HG03575 (cell line): ENCODE data around the gene LPCAT4.

ENCODE experiments used
- ATAC-seq: cut with Tn5 transposase; IDR thresholded peaks from one replicate; pipeline ENCODE4 v1.9.1; 2021; ENCODE audit not compliant: unreplicated experiment, insufficient number of reproducible peaks, low FRiP score; ENCODE audit errors: extremely low read depth

The LPCAT4 gene

GRCh38 chr15:34341381-34342212 lies 25.4 kb downstream of the LPCAT4 start:
- no peak for ATAC-seq

GRCh38 chr15:34339946-34340345 lies 27.1 kb downstream of the LPCAT4 start:
- no peak for ATAC-seq

GRCh38 chr15:34338347-34338746 lies 28.6 kb downstream of the LPCAT4 start:
- no peak for ATAC-seq

GRCh38 chr15:34337557-34338306 lies 29.3 kb downstream of the LPCAT4 start, which contains the start of gene SLC12A6:
SLC12A6 (minus strand) TSS chr15:34337781; CDS start chr15:34336680, 1,101 bp downstream.
- no peak for ATAC-seq

- ATAC-seq, result no peak
These were observed 29.9 kb downstream of the LPCAT4 start for GRCh38 chr15:34336991-34337556.

- no peak for ATAC-seq
These were observed 30.6 kb downstream of the LPCAT4 start for GRCh38 chr15:34336231-34336990.

GRCh38 chr15:34335176-34336032 lies 31.6 kb downstream of the LPCAT4 start:
- no peak for ATAC-seq

- no peak for ATAC-seq
These were observed 32.3 kb downstream of the LPCAT4 start for GRCh38 chr15:34334672-34335071.

GRCh38 chr15:34332553-34333120 lies 34.4 kb downstream of the LPCAT4 start:
- ATAC-seq, result no peak

GRCh38 chr15:34331809-34332208 lies 35.2 kb downstream of the LPCAT4 start:
- no peak for ATAC-seq

GRCh38 chr15:34330279-34330678 lies 36.7 kb downstream of the LPCAT4 start:
- ATAC-seq, result no peak

- no peak for ATAC-seq
These were observed 38.0 kb downstream of the LPCAT4 start for GRCh38 chr15:34329006-34329405.

- no peak for ATAC-seq
These were observed 39.1 kb downstream of the LPCAT4 start for GRCh38 chr15:34327906-34328305.

- no peak for ATAC-seq
These were observed 41.6 kb downstream of the LPCAT4 start for GRCh38 chr15:34325368-34325767.

GRCh38 chr15:34324933-34325332 lies 42.1 kb downstream of the LPCAT4 start:
- ATAC-seq, result no peak

- ATAC-seq, result no peak
These were observed 43.8 kb downstream of the LPCAT4 start for GRCh38 chr15:34323217-34323616.

GRCh38 chr15:34318277-34319079 lies 48.5 kb downstream of the LPCAT4 start:
- ATAC-seq, result no peak
